ENCODE data around the gene TFR2. TPM values are rescaled to one million over a fixed set of nuclear protein-coding genes. Genes with fewer than 3 reads are reported as not detected.

The TFR2 gene
- total RNA-seq, 4 donors from 2014 or later: 0.17 to 0.32 TPM; not detected in 2

DNA sequence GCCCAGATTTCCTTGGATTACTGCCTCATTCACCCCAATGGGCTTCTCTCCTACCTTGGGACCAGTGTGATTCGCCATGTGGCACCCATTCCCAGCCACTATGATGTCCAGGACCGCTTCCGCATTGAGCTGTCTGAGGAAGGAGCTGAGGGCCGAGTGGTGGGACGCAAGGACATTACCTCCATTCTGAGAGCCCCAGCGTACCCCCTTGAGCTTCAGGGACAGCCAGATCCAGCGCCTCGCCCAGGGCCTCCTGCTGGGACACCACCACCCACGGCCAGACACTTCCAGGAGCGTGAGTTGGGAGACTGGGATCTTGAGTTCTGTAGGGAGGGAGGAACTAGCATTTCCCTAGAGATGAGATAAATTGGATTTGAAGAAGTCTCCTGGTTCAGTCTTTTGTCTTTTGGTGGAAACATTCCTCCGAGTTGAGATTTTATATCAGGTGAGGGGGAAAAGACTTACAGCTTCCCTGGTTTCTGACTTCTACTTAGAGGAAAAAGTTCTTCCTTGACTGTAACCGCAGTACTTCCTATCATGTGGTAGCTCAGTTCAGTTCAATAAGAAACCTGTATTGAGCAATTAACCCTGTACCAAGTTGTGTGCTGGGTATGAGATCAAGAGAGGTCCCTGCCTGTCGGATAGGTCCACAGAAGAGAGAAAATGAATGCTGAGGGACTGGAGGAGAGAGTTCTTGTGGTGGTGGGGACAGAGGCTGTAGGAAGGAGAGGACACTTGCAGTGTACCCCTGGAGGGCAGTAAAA, 27.8 kb downstream of the TFR2 start:
- no peak for DNase-seq (ENCODE audit: extremely low spot score)
- no peak for TF ChIP-seq EP300 (IDR thresholded peaks at IDR 0.05)
- TF ChIP-seq, protein P1, sequence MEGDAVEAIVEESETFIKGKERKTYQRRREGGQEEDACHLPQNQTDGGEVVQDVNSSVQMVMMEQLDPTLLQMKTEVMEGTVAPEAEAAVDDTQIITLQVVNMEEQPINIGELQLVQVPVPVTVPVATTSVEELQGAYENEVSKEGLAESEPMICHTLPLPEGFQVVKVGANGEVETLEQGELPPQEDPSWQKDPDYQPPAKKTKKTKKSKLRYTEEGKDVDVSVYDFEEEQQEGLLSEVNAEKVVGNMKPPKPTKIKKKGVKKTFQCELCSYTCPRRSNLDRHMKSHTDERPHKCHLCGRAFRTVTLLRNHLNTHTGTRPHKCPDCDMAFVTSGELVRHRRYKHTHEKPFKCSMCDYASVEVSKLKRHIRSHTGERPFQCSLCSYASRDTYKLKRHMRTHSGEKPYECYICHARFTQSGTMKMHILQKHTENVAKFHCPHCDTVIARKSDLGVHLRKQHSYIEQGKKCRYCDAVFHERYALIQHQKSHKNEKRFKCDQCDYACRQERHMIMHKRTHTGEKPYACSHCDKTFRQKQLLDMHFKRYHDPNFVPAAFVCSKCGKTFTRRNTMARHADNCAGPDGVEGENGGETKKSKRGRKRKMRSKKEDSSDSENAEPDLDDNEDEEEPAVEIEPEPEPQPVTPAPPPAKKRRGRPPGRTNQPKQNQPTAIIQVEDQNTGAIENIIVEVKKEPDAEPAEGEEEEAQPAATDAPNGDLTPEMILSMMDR (IDR thresholded peaks at IDR 0.05): no peak
- no peak for TF ChIP-seq POLR2AphosphoS5 (IDR thresholded peaks at IDR 0.05)
- no peak for TF ChIP-seq POLR2A (IDR thresholded peaks at IDR 0.05; ENCODE audit: low read depth)
- intact Hi-C loops (cut with DNase I): loop anchor here (5.0 kb wide), 1 partner anchor 59 kb away; the partner anchor contains the start of gene GNB2
- H3K27ac ChIP-seq (replicated peaks in 1 of 4): no peak overlapping the region
- H3K36me3 ChIP-seq: peaks cover 0 to 23% (median 8%) of the 10 kb centered on the region in 4 donors
- no peaks in the 10 kb centered on the region for H3K9me3 ChIP-seq
- H3K27me3 ChIP-seq: no peaks in the 10 kb centered on the region
- 92% methylated on average over 13 of the region's 13 CpGs for WGBS
- H3K4me1 ChIP-seq: peaks cover 14 to 17% (median 14%) of the 10 kb centered on the region in 4 donors
- H3K4me3 ChIP-seq: peak overlapping the region; percentile 65 to 83 (median 74)

DNA sequence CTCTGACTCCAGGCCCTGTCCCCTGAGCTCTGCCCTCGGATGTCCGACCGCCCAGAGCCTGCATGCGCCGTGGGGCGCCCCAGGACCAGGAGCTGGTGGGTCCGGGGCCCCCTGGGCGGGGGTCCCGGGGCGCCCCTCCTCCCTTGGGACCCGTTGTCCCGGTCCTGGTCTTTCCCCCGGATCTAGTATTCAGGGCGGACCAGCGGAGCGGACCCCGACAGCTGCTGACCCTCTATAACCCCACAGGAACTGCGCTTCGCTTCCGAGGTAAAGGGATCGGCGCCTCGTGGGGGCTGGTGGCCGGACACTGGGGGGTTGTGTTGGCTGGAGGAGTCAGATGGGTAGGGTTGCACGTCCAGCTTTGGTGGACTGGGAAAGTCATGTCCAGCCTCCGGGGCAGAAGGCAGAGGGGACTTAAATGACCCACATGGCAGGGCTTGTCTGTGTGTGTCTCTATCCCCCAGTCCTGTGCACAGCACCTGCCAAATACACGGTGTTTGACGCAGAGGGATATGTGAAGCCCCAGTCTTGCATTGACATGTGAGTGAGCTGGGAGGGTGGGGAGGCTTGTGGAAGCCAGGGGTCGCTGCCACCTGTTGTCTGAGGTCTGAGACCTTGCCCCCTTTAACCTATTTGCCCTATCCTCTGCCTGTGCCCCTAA, 28.5 kb downstream of the TFR2 start:
- Histone ChIP-seq H3K4me3 (peak overlapping the region; percentile 65 to 83 (median 74)), H3K27ac (replicated peaks in 1 of 4) (peak overlapping the region; percentile 91 to 95 (median 92)), H3K9me3 (no peaks in the 10 kb centered on the region), H3K36me3 (peaks cover 0 to 20% (median 8%) of the 10 kb centered on the region in 4 donors), H3K27me3 (no peaks in the 10 kb centered on the region), H3K4me1 (peaks cover 14 to 17% (median 14%) of the 10 kb centered on the region in 4 donors)
- WGBS: 7% methylated on average over 12 of the region's 29 CpGs
- no peak for DNase-seq (ENCODE audit: extremely low spot score)
- TF ChIP-seq EP300 (IDR thresholded peaks at IDR 0.05): no peak
- no peak for TF ChIP-seq POLR2A (IDR thresholded peaks at IDR 0.05; ENCODE audit: low read depth)
- TF ChIP-seq, protein P1 (IDR thresholded peaks at IDR 0.05): no peak
- TF ChIP-seq POLR2AphosphoS5 (IDR thresholded peaks at IDR 0.05): no peak
- intact Hi-C loops (cut with DNase I): loop anchor here (5.0 kb wide), 1 partner anchor 59 kb away; the partner anchor contains the start of gene GNB2

DNA sequence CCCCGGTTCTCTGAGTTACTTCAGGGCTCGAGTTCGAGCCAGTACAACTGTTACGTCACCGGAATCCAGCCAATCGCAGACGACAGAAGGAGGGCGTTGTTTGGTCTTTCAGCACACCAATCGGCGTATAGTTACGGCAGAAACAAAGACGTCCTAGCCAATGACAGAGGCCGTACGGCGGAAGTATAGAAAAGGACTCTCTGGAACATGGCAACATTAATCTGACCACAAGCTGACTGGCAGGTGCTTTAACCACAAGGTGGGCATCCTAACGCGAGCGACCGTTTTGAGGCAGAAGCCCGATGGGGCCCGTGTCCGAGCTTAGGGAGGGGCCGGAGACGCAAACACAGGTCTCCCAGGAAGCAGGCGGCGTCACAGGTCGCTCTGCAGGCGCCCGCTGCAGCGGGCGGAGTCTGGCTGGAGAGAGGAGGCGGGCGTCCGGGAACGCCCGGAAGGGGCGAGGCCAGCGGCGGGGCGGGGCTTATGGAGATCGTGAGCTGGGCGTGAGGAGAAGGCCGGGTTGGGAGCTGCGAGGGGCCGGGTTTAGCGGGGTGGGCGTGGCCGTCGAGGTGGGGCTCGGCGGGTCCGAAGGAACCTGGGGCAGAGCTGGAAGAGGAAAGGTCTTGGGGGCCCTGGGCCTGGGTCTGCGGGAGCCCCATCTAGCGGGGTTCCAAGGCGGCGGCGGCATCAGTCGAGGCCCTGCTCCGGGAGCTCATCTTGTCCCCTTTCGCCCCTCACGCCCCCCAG, 29.2 kb downstream of the TFR2 start, which contains the start of gene MOSPD3:
TSS of gene MOSPD3 (plus strand) at position 558 of the 747 bp plus-strand sequence. CDS start 252 bp downstream, outside the sequence.
- H3K9me3 ChIP-seq: no peaks in the 10 kb centered on the region
- 0% methylated on average over 33 of the region's 61 CpGs for WGBS
- peak within 1 kb of the TSS; percentile 91 to 95 (median 92) for H3K27ac ChIP-seq (replicated peaks in 1 of 4)
- H3K4me1 ChIP-seq: peaks cover 14 to 17% (median 14%) of the 10 kb centered on the region in 4 donors
- intact Hi-C loops (cut with DNase I): loop anchor here (5.0 kb wide), 1 partner anchor 60 kb away; the partner anchor contains the start of gene GNB2
- peak within 1 kb of the TSS; percentile 65 to 83 (median 74) for H3K4me3 ChIP-seq
- H3K27me3 ChIP-seq: no peaks in the 10 kb centered on the region
- H3K36me3 ChIP-seq: peaks cover 0 to 19% (median 8%) of the 10 kb centered on the region in 4 donors
- DNase-seq (ENCODE audit: extremely low spot score): peak; percentile 100
- TF ChIP-seq POLR2AphosphoS5 (IDR thresholded peaks at IDR 0.05) (peak; percentile 77 to 93), EP300 (IDR thresholded peaks at IDR 0.05) (no peak), POLR2A (IDR thresholded peaks at IDR 0.05; ENCODE audit: low read depth) (peak; percentile 87)
- TF ChIP-seq, protein P1 (IDR thresholded peaks at IDR 0.05): peak in 1 of 3 experiments; percentile 13

DNA sequence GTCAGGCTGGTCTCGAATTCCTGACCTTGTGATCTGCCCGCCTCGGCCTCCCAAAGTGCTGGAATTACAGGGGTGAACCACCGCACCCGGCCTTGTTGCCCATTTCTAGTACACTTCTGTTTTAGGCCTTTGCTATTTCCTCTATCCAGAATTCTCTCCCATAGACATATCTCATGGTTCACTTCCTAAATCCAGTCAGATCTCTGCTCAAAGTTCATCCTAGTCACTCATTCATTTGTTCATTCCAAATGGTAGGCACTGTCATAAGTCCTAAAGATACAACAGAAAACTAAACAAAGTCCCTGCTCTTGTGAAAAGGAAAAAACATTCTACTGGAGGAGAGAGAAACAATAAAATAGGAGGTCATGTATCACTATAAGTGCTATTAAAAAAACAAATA, 31.4 kb downstream of the TFR2 start:
- no peak overlapping the region for H3K27ac ChIP-seq (replicated peaks in 1 of 4)

More for the DNA sequence above, 31.4 kb downstream of the TFR2 start:
- H3K27me3 ChIP-seq: no peaks in the 10 kb centered on the region
- no peak for DNase-seq (ENCODE audit: extremely low spot score)
- H3K36me3 ChIP-seq: peaks cover 0 to 9% (median 2%) of the 10 kb centered on the region in 4 donors
- intact Hi-C loops (cut with DNase I): loop anchor here (5.0 to 10.0 kb wide), 2 partner anchors 62 to 245 kb away; partner anchors contain the start of genes GNB2 and SLC12A9
- no peak for TF ChIP-seq POLR2A (IDR thresholded peaks at IDR 0.05; ENCODE audit: low read depth)
- TF ChIP-seq, protein P1 (IDR thresholded peaks at IDR 0.05): no peak
- TF ChIP-seq POLR2AphosphoS5 (IDR thresholded peaks at IDR 0.05): no peak
- TF ChIP-seq EP300 (IDR thresholded peaks at IDR 0.05): no peak
- 97% methylated on average over 5 of the region's 5 CpGs for WGBS
- H3K4me3 ChIP-seq: no peak overlapping the region
- no peaks in the 10 kb centered on the region for H3K9me3 ChIP-seq
- peaks cover 19 to 28% (median 25%) of the 10 kb centered on the region in 4 donors for H3K4me1 ChIP-seq
